ENCODE data around the gene TOLLIP.

TOLLIP gene

GRCh38 chr11:1340111-1340510 lies 30.7 kb upstream of the TOLLIP start:
- FAIRE-seq, result no peak
- DNase-seq (ENCODE audit: insufficient read length), result no peak
- no peak for TF ChIP-seq POLR2AphosphoS5 (IDR thresholded peaks at IDR 0.05; ENCODE audit: low read depth, low read length)
- no peak for TF ChIP-seq TAF1 (IDR thresholded peaks at IDR 0.05; ENCODE audit: borderline replicate concordance, low read depth, low read length)
- no peak for TF ChIP-seq POLR2A (IDR thresholded peaks at IDR 0.05; ENCODE audit: low read depth, low read length)

GRCh38 chr11:1339066-1339675 lies 29.7 kb upstream of the TOLLIP start:
- FAIRE-seq (no peak), DNase-seq (ENCODE audit: insufficient read length) (no peak)
- TF ChIP-seq TAF1 (IDR thresholded peaks at IDR 0.05; ENCODE audit: borderline replicate concordance, low read depth, low read length) (no peak), POLR2AphosphoS5 (IDR thresholded peaks at IDR 0.05; ENCODE audit: low read depth, low read length) (no peak), POLR2A (IDR thresholded peaks at IDR 0.05; ENCODE audit: low read depth, low read length) (no peak)

GRCh38 chr11:1338201-1339065 lies 29.0 kb upstream of the TOLLIP start:
- TF ChIP-seq TAF1 (IDR thresholded peaks at IDR 0.05; ENCODE audit: borderline replicate concordance, low read depth, low read length), result no peak
- no peak for TF ChIP-seq POLR2AphosphoS5 (IDR thresholded peaks at IDR 0.05; ENCODE audit: low read depth, low read length)
- no peak for TF ChIP-seq POLR2A (IDR thresholded peaks at IDR 0.05; ENCODE audit: low read depth, low read length)

GRCh38 chr11:1337647-1338007 lies 28.2 kb upstream of the TOLLIP start:
- FAIRE-seq (no peak), DNase-seq (ENCODE audit: insufficient read length) (no peak)
- TF ChIP-seq POLR2A (IDR thresholded peaks at IDR 0.05; ENCODE audit: low read depth, low read length), result no peak
- TF ChIP-seq TAF1 (IDR thresholded peaks at IDR 0.05; ENCODE audit: borderline replicate concordance, low read depth, low read length), result no peak
- no peak for TF ChIP-seq POLR2AphosphoS5 (IDR thresholded peaks at IDR 0.05; ENCODE audit: low read depth, low read length)

More at GRCh38 chr11:1338201-1339065, 29.0 kb upstream of the TOLLIP start:
- DNase-seq (ENCODE audit: insufficient read length) (no peak), FAIRE-seq (no peak)

GRCh38 chr11:1336836-1337646 lies 27.6 kb upstream of the TOLLIP start:
- no peak for TF ChIP-seq POLR2A (IDR thresholded peaks at IDR 0.05; ENCODE audit: low read depth, low read length)
- TF ChIP-seq POLR2AphosphoS5 (IDR thresholded peaks at IDR 0.05; ENCODE audit: low read depth, low read length), result no peak
- no peak for TF ChIP-seq TAF1 (IDR thresholded peaks at IDR 0.05; ENCODE audit: borderline replicate concordance, low read depth, low read length)
- FAIRE-seq, result no peak
- DNase-seq (ENCODE audit: insufficient read length), result no peak

- no peak for TF ChIP-seq POLR2A (IDR thresholded peaks at IDR 0.05; ENCODE audit: low read depth, low read length)
- no peak for TF ChIP-seq TAF1 (IDR thresholded peaks at IDR 0.05; ENCODE audit: borderline replicate concordance, low read depth, low read length)
- TF ChIP-seq POLR2AphosphoS5 (IDR thresholded peaks at IDR 0.05; ENCODE audit: low read depth, low read length), result no peak
- peak; percentile 78 for FAIRE-seq
- no peak for DNase-seq (ENCODE audit: insufficient read length)
Observed at GRCh38 chr11:1335811-1336761, 26.7 kb upstream of the TOLLIP start.

- no peak for FAIRE-seq
- DNase-seq (ENCODE audit: insufficient read length), result no peak
- no peak for TF ChIP-seq POLR2A (IDR thresholded peaks at IDR 0.05; ENCODE audit: low read depth, low read length)
- no peak for TF ChIP-seq TAF1 (IDR thresholded peaks at IDR 0.05; ENCODE audit: borderline replicate concordance, low read depth, low read length)
- TF ChIP-seq POLR2AphosphoS5 (IDR thresholded peaks at IDR 0.05; ENCODE audit: low read depth, low read length), result no peak
Observed at GRCh38 chr11:1335264-1335810, 25.9 kb upstream of the TOLLIP start.

- FAIRE-seq, result no peak
- TF ChIP-seq TAF1 (IDR thresholded peaks at IDR 0.05; ENCODE audit: borderline replicate concordance, low read depth, low read length), result no peak
- TF ChIP-seq POLR2AphosphoS5 (IDR thresholded peaks at IDR 0.05; ENCODE audit: low read depth, low read length), result no peak
- DNase-seq (ENCODE audit: insufficient read length), result no peak
Observed at GRCh38 chr11:1333860-1334259, 24.4 kb upstream of the TOLLIP start.

GRCh38 chr11:1333091-1333772 lies 23.8 kb upstream of the TOLLIP start:
- DNase-seq (ENCODE audit: insufficient read length), result no peak
- FAIRE-seq, result no peak
- TF ChIP-seq POLR2A (IDR thresholded peaks at IDR 0.05; ENCODE audit: low read depth, low read length), result no peak

GRCh38 chr11:1330473-1330872 lies 21.0 kb upstream of the TOLLIP start:
- DNase-seq (ENCODE audit: insufficient read length) (no peak), FAIRE-seq (no peak)
- TF ChIP-seq TAF1 (IDR thresholded peaks at IDR 0.05; ENCODE audit: borderline replicate concordance, low read depth, low read length) (no peak), POLR2A (IDR thresholded peaks at IDR 0.05; ENCODE audit: low read depth, low read length) (no peak), POLR2AphosphoS5 (IDR thresholded peaks at IDR 0.05; ENCODE audit: low read depth, low read length) (no peak)
